GM19372 (cell line): ENCODE measurements around the gene GPR4.
A peak's percentile ranks its signal among the peaks of the same experiment; 100 is the strongest.

Source experiments
- ATAC-seq: cut with Tn5 transposase; IDR thresholded peaks from one replicate; pipeline ENCODE4 v1.9.1; 2021; ENCODE audit warnings: mild to moderate bottlenecking, low read depth, moderate library complexity; ENCODE audit not compliant: unreplicated experiment

GPR4 gene

GRCh38 chr19:45591004-45591637 is 10.9 kb downstream of the GPR4 start:
- ATAC-seq: no peak

DNA sequence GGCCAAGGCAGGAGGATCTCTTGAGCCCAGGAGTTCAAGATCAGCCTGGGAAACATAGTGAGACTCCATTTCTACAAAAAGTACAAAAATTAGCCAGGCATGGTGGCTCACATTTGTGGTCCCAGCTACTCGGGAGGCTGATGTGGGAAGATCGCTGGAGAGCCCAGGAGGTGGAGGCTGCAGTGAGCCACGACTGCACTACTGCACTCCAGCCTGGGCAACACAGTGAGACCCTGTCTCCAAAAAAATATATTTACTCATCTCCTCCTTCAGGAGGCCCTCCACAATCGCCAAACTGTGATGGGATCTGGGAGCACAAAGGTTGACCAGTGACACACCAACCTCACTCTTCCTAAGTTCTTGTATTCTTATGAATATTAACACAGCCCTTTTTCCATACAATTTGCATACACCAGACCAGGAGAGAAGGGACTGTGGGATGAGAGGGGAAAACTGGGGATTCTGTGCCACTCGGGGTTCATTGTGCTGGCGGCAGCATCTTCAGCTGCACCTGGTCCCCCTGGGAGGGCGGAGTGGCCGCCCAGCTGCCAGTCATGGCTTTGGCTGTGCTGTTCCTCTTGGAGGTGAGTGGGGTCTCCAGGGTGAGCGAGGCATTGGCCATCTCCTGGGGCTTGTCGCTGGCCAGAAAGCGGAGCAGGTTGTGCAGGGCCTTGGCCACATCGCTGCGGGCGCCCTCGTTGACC is 11.6 kb downstream of the GPR4 start:
- no peak for ATAC-seq

DNA sequence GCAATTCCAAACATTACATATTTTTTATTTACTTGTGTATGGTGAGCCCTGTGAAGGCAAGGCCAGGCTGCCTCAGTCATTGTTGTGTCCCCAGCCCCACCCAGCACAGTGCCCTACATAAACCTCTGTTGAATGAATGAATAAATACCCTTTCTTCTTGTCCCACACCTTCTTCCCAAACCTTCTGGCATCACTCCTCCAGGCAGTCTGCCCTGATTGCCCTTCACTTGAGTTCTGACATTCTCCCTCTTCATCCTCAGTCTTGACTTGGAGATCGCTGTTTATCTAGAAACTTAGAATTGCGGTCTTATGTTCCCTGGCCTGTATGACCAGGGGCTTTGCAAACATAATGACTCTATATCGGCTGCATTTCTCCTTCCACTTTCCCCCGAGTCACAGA is 12.2 kb downstream of the GPR4 start:
- no peak for ATAC-seq

DNA sequence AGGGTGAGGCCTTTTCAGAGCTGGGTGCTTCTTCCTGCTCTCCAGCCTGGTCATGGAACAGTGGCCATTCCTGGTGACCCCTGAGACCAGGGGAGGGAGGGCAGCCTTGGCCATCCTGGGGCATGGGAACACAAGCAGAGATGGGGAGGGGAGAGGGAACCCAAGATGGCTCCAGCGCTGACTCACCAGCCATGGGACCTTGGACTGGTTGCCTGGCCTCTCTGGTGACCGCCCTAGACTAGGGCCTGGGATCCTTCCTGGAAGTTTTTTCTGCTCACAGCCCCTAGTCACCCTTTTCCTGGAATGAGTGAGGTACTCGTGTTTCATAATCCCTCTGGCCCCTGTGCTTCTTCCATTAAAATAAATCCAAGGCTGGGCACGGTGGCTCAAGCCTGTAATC is 14.1 kb downstream of the GPR4 start:
- ATAC-seq: no peak

DNA sequence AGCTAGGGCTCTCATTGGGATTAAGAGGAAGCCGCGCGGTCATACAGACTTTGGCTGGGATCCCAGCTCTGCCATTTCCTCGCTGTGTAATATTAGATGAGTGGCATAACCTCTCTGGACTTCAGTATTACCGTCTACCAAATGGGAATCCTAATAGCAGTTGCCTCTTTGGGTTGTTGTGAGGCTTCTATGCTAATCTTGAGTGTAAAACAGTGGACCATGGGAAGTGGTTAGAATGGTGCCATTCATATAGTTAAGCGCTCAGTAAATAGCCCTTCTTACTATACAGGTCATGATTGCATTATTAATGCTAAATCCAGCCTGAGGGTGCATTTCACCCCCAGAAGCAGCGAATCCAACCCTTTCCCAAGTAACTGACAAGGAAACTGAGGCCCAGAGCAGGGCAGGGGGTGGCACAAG is 16.8 kb downstream of the GPR4 start:
- no peak for ATAC-seq

DNA sequence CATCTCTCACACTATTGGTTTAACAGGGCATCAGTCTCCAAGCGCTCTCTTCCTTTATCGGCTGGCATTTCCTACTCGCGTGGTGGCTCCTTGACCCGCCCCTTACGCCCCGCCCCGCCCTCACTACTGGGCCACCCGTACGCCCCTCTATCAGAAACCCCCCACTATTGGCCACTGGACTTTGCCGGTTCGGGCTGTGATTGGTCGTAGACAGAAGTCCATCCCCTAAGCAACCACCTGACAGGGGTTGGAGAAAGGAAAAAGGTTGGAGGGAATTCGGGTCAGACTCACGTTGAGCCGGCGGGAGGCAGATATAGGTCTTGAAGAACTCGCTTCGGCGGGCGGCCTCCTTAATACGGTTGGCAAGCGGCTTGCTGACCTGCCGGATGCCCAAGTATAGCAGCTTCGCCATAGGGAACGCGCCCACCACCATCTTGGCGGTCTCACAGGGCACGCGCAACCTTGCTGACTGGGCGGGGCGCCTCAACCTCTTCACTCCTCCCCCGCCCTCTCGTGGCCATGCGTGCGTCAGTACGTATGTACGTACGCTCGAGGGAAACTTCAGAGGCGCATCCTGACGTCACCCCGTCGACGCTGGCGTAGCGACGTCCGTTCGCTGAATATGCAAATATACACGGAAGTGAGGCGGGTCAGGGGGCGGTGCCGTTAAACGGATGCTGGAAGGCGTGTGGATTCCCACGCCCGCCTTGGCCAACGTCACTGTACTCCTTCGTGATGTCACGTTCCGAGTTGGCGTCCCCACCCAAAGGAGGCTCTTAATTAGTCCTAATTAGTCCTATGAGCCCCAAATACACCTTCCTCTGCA is 17.5 kb downstream of the GPR4 start, which contains the start of gene OPA3:
TSS of gene OPA3 (minus strand) at position 471 of the 826 bp plus-strand sequence. CDS start at position 433, 38 bp downstream.
- ATAC-seq: peak; percentile 84

DNA sequence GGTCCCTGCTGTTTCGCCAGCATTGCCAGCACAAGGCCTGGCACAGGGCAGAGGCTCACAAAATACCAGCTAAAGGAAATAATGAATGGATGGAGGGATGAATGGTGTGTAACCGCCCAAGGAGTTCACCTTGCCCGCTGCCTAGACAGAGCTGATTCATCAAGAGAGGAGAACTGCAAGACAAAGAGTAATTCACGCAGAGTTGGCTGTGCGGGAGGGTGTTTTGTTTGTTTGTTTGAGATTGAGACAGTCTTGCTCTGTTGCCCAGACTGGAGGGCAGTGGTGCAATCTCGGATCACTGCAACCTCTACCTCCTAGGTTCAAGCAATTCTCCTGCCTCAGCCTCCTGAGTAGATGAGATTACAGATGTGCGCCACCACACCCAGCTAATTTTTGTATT is 20.4 kb downstream of the GPR4 start:
- no peak for ATAC-seq

DNA sequence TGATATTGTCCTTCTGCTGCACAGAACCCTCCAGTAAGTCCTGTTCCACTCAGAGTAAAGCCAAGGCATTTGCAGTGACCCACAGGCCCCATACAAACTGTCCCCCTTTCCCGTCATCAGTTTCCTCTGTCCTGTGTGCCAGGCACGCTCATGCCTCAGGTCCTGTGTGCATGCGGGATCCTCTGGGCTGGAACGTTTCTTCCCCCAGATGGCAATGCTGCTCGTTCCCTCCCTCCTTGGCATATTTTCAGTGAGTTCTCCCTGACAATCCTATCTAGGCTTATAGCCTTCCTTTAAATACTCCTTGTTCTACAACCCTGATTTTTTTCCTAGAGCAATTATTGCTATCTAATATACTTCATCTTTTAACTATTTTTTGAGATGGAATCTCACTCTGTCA is 23.2 kb downstream of the GPR4 start:
- no peak for ATAC-seq

DNA sequence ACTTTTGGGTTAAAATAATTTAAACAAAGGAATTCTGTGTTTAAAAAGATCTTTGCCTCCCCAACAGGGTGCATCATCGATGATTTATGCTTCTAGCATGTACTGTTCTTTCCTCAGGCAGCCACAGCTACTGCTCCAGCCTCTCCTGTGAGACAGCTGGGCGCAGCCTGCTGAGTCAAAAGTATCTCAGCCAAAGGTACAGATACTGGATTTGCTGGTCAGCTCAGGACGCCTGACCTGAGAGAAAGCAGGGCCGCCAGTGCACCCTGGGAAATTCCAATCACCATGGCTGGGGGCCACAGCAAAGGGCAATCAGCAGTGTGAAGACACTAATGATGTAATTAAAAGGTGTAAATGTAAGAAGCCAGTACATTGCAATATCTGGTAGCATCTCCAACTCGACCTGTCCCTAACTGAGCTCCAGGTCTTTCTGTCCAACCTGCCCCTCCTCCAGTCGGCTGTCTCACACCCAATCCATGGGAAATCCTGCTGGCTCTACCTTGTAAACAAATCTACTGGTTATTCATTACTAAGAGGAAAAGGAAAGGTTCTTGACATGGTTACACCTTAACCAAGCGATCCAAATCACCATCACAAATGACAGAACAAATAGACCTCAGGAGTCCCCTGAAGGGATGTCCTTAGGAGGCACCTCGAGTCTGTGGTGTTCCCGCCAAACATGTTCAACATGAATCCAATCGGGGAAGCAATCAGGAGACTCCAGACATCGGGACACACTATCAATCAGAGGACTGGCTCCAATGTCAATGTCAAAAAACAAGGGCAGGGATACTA is 24.7 kb downstream of the GPR4 start:
- ATAC-seq: no peak

- no peak for ATAC-seq
Observed at GRCh38 chr19:45576682-45577081, 25.3 kb downstream of the GPR4 start.

GRCh38 chr19:45575216-45575615 is 26.8 kb downstream of the GPR4 start:
- no peak for ATAC-seq

- ATAC-seq: no peak
Observed at GRCh38 chr19:45574526-45574925, 27.5 kb downstream of the GPR4 start.

- ATAC-seq: no peak
Observed at GRCh38 chr19:45571457-45572220, 30.4 kb downstream of the GPR4 start.

DNA sequence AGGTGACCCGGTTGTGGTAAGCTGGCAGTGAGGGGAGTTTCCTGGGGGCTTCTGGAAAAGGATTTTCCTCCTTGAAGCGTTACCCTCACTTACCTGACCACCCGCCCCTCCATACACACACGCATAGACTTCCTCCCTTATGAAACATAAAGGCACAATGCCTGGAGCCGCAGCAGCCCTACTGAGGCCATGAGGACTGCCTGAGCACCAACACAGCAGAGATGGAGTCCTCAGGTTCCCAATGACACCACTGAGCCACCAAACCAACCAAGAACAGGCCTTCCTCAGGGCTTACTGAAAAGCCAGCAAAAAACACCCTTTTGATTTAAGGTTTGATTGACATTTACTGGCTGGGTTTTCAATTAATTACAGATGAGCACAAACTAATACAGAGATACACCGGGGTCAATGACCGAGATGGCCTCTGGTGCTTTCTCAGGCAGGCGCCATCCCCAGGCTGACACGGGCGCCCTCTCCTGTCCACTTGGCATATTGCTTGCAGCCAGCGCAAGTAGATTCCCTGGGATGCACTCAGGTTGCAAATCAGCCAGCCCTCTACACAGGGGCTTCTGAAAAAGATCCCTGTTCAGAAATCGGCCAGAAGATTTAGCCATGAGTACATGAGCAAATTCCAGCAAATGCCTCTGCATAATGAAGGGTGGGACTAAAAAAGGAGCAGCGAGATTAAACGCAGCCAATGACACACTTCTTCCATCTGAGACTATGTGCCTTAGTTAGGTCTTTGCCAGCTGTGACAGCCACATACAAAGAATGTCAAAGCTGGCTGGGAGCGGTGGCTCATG is 32.2 kb downstream of the GPR4 start:
- ATAC-seq: no peak

GRCh38 chr19:45568732-45569131 is 33.3 kb downstream of the GPR4 start:
- ATAC-seq: no peak

- no peak for ATAC-seq
Observed at GRCh38 chr19:45567609-45568008, 34.4 kb downstream of the GPR4 start.

GRCh38 chr19:45564131-45564780 is 37.8 kb downstream of the GPR4 start:
- ATAC-seq: no peak

- ATAC-seq: no peak
Observed at GRCh38 chr19:45560686-45561085, 41.3 kb downstream of the GPR4 start.

DNA sequence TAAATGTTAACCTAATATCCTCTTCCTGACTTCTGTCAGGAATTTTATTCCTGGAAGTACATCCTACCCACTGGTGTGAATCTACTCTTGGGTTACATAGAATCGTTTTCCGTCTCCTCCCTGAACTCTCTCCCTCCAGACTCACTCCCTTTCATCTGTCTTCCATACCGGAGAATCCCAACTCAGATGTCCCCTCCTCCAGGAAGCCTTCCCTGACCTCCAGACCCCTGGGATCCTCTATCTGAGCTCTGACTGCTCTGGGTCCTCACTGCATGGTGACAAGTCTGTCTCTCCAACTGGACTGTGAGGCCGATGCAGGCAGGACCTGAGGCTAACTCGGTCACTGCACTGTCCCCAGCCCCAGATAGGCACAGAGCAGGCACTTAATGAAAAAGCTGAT is 42.0 kb downstream of the GPR4 start:
- no peak for ATAC-seq
